ENCODE results near the gene CORO2B.

CORO2B gene

GRCh38 chr15:68554721-68555678 is 23.8 kb upstream of the CORO2B start:
- DNase-seq (ENCODE audit: low spot score), result no peak

- DNase-seq (ENCODE audit: low spot score), result no peak
Measured at GRCh38 chr15:68555679-68556037, 23.1 kb upstream of the CORO2B start.

GRCh38 chr15:68556139-68556990 is 22.4 kb upstream of the CORO2B start:
- DNase-seq (ENCODE audit: low spot score), result no peak

GRCh38 chr15:68557469-68558317 is 21.1 kb upstream of the CORO2B start:
- no peak for DNase-seq (ENCODE audit: low spot score)

GRCh38 chr15:68558318-68559305 is 20.2 kb upstream of the CORO2B start:
- no peak for DNase-seq (ENCODE audit: low spot score)

DNA sequence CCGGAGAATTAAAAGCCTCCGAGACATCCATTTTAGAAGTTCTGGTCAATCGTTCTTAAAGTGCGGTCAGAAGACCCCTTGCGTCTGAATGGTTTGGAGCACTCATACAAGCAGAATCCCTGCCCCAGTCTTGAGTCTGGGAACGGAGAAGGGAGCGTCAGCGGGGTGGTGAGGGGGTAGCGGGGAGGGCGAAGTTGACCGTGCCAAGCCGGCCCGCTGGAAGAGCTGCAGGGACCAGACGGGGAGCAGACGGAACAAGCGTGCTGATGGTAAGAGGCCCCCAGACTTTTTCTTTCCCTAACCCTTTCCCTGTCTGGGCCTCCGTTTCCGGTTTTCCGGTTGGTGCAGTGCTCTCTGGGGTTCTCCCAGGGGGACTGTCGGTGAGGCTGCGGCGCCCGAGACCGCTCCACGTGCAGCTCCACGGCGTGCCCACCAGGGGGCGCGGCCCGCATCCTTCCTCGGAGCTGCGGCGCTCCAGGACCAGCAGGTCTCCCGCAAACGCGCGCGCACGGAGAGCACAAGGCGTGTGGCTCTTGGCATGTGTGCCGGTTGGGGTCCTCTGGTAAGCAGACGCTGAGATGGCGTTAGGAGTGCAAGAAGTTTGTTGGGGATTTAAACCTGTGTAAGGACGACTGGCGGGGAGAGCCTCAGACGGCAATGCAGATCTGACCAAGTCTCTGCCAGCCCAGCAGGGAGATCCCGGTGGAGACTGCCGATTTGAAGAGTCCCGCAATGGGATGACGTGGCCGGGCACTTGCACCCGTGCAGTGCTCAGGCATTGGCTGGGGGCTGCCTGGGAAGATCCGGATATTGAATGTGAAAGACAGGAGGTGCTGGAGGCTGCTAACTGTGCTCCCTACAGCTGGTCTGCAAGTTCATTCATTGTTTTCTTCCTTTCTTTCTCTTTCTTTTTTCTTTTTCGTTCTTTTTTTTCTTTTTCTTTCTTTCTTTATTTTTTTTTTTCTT is 19.2 kb upstream of the CORO2B start:
- DNase-seq (ENCODE audit: low spot score), result peak; percentile 85

DNA sequence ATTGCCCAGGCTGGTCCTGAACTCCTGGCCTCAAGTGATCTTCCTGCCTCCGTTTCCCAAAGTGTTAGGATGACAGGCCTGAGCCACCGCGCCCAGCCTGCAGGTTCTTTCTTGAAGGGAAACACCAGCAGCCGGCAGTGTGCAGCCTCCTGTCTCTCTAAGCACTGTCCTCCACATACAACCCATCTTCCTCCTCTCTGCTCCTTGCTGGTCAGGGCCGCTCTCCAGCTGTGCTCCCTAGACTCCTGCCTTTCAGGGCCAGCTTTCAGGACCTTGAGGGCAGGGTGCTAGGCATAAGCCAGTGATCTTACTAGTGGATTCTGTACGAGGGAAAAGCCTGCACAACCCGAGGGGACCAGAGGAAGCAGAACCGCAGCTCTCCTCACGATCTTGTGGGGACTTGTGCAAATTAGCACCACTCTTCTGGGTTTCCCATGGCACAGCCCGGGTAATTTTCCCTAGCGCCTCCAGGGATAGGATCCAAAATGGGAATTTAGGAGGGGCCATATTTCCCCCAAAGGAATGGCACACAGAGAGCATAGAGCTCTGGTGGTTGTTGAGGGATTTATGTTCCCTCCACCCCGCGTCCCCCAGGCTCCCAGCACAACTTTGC is 18.2 kb upstream of the CORO2B start:
- no peak for DNase-seq (ENCODE audit: low spot score)

- DNase-seq (ENCODE audit: low spot score), result no peak
Measured at GRCh38 chr15:68561171-68561900, 17.5 kb upstream of the CORO2B start.

GRCh38 chr15:68561901-68562300 is 16.9 kb upstream of the CORO2B start:
- no peak for DNase-seq (ENCODE audit: low spot score)

GRCh38 chr15:68564173-68564572 is 14.6 kb upstream of the CORO2B start:
- DNase-seq (ENCODE audit: low spot score), result no peak

GRCh38 chr15:68565234-68565633 is 13.6 kb upstream of the CORO2B start:
- DNase-seq (ENCODE audit: low spot score), result no peak

GRCh38 chr15:68565726-68566125 is 13.1 kb upstream of the CORO2B start:
- no peak for DNase-seq (ENCODE audit: low spot score)

GRCh38 chr15:68566377-68566954 is 12.3 kb upstream of the CORO2B start:
- no peak for DNase-seq (ENCODE audit: low spot score)

- DNase-seq (ENCODE audit: low spot score), result no peak
Measured at GRCh38 chr15:68567345-68567744, 11.4 kb upstream of the CORO2B start.

- DNase-seq (ENCODE audit: low spot score), result no peak
Measured at GRCh38 chr15:68570974-68571373, 7.8 kb upstream of the CORO2B start.

DNA sequence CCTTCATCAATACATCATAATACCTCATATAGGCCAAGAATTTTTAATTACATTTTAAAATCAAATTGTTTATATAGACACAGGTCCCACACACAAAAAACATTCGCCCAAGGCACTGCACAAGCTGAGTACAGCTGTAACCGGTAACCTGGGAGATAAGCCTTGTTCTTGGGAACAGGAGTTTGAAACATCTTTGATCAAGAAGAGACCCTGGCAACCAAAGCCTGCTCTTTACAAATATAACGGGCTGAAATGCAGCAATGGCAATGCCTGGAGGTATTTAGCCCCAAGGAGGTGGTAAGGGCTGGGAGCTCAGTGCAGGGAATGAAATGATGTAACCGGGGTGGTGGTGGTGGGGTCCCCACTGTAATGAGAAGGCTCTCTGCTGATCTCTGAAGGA is 7.2 kb upstream of the CORO2B start:
- DNase-seq (ENCODE audit: low spot score), result no peak

- DNase-seq (ENCODE audit: low spot score), result no peak
Measured at GRCh38 chr15:68572309-68572708, 6.5 kb upstream of the CORO2B start.

DNA sequence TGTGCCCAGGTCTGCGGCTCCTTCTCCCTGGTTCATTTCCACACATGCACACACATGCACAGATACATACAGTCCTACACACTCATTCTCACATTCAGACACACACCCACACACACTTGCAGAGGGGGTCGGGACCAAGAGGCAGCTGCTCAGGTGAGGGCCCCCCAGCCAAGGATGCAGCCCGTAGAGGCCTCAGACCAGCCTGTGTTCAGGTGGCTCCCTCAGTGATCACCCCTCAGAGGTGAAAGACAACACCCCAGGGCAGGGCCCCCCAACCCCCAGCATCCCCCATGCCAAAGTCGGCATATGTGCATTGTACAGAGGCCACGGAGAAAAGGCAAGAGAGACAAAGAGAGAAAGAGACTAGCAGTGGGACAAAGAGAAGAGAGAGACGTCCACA is 5.9 kb upstream of the CORO2B start:
- no peak for DNase-seq (ENCODE audit: low spot score)

Data from NAMALWA (cell line).